Neural cell (in vitro differentiated cells): Measurements from ENCODE around the gene ECM2.

Experiments used
- CTCF ChIP-seq: fragments of 450-650 bp; IDR thresholded peaks from 2 replicates; pipeline ENCODE4 v1.5.1; 2014; ENCODE audit warnings: antibody characterized with exemption, mild to moderate bottlenecking, moderate library complexity; ENCODE audit not compliant: poor library complexity, severe bottlenecking
- EP300 ChIP-seq: fragments of 450-650 bp; conservative IDR thresholded peaks from 2 replicates; pipeline ENCODE4 v1.6.1; 2014; ENCODE audit warnings: antibody characterized with exemption, mild to moderate bottlenecking, moderate library complexity; ENCODE audit not compliant: poor library complexity, severe bottlenecking
- EZH2 ChIP-seq: fragments of 200-600, 300-800 bp; shearing (Covaris generic), sonication (generic); IDR thresholded peaks from 2 replicates; pipeline ENCODE4 v1.6.1; 2014; ENCODE audit warnings: antibody characterized with exemption, low read length, borderline replicate concordance, mild to moderate bottlenecking; ENCODE audit not compliant: insufficient read depth, poor library complexity, severe bottlenecking
- POLR2AphosphoS5 ChIP-seq: IDR thresholded peaks from 2 replicates; pipeline ENCODE4 v1.6.1; 2012
- RAD21 ChIP-seq: fragments of 450-650 bp; conservative IDR thresholded peaks from 2 replicates; pipeline ENCODE4 v1.6.1; 2014; ENCODE audit warnings: antibody characterized with exemption, mild to moderate bottlenecking, moderate library complexity
- REST ChIP-seq: IDR thresholded peaks from 2 replicates; pipeline ENCODE4 v1.6.1; 2012; ENCODE audit warnings: borderline replicate concordance
- SMC3 ChIP-seq: fragments of 450-650 bp; conservative IDR thresholded peaks from 2 replicates; pipeline ENCODE4 v1.6.1; 2014; ENCODE audit warnings: antibody characterized with exemption, mild to moderate bottlenecking, moderate library complexity; ENCODE audit not compliant: poor library complexity
- TAF1 ChIP-seq: IDR thresholded peaks from 2 replicates; pipeline ENCODE4 v1.6.1; 2012; ENCODE audit warnings: low read depth

- TF ChIP-seq EP300, result no peak
- TF ChIP-seq CTCF, result no peak
- TF ChIP-seq REST, result no peak
- no peak for TF ChIP-seq EZH2
- no peak for TF ChIP-seq TAF1
- no peak for TF ChIP-seq POLR2AphosphoS5
- no peak for TF ChIP-seq RAD21
- TF ChIP-seq SMC3, result no peak
Measured at GRCh38 chr9:92501671-92502393, 34.0 kb downstream of the ECM2 start.
